A549 (cell line): ENCODE measurements around the gene C10orf90.

Experiments
- CHD4 ChIP-seq: fragments of 200-600 bp; sonication (generic); IDR thresholded peaks from 2 replicates; pipeline ENCODE4 v1.6.1; 2016; ENCODE audit warnings: antibody characterized with exemption, mild to moderate bottlenecking, borderline replicate concordance
- EP300 ChIP-seq, 2 experiments: fragments of >200 bp; sonication (Bioruptor Twin); formaldehyde crosslinking; IDR thresholded peaks; 2 replicates in 1 of 2; 3 replicates in 1 of 2; pipeline ENCODE4 v1.6.1; 2016 to 2017
- HDAC2 ChIP-seq: fragments of 200-600 bp; sonication (generic); IDR thresholded peaks from 2 replicates; pipeline ENCODE4 v1.6.1; 2016
- HMGXB4 ChIP-seq: fragments of 250-450 bp; sonication (Bioruptor Pico); IDR thresholded peaks from 2 replicates; pipeline ENCODE4 v1.5.0; 2021; ENCODE audit warnings: mild to moderate bottlenecking, moderate library complexity, borderline replicate concordance
- KDM5A ChIP-seq: fragments of 200-600 bp; sonication (generic); IDR thresholded peaks from 2 replicates; pipeline ENCODE4 v1.6.1; 2016; ENCODE audit warnings: antibody characterized with exemption, mild to moderate bottlenecking
- MYC ChIP-seq: IDR thresholded peaks from 2 replicates; pipeline ENCODE4 v1.6.1; 2012; ENCODE audit warnings: mild to moderate bottlenecking, inconsistent platforms, low read length, improper control_type of control experiment, borderline replicate concordance
- POLR2AphosphoS2 ChIP-seq: conservative IDR thresholded peaks from 2 replicates; pipeline ENCODE4 v1.6.1; 2012; ENCODE audit warnings: low read length, improper control_type of control experiment, inconsistent platforms
- TF ChIP-seq, protein P1 (sequence below): fragments of >200 bp; sonication (Bioruptor Twin); formaldehyde crosslinking; IDR thresholded peaks from 3 replicates; pipeline ENCODE4 v1.5.1; 2016
- TF ChIP-seq, protein P2 (sequence below): fragments of 250-450 bp; sonication (Bioruptor Pico); IDR thresholded peaks from 2 replicates; pipeline ENCODE4 v1.5.0; 2020; ENCODE audit warnings: low read depth, mild to moderate bottlenecking, moderate library complexity

- TF ChIP-seq KDM5A (no peak), CHD4 (no peak), POLR2AphosphoS2 (no peak), MYC (no peak), HMGXB4 (CRISPR knock-in tag) (no peak), EP300 (IDR thresholded peaks at IDR 0.05) (no peak), HDAC2 (no peak)
- TF ChIP-seq, protein P1, sequence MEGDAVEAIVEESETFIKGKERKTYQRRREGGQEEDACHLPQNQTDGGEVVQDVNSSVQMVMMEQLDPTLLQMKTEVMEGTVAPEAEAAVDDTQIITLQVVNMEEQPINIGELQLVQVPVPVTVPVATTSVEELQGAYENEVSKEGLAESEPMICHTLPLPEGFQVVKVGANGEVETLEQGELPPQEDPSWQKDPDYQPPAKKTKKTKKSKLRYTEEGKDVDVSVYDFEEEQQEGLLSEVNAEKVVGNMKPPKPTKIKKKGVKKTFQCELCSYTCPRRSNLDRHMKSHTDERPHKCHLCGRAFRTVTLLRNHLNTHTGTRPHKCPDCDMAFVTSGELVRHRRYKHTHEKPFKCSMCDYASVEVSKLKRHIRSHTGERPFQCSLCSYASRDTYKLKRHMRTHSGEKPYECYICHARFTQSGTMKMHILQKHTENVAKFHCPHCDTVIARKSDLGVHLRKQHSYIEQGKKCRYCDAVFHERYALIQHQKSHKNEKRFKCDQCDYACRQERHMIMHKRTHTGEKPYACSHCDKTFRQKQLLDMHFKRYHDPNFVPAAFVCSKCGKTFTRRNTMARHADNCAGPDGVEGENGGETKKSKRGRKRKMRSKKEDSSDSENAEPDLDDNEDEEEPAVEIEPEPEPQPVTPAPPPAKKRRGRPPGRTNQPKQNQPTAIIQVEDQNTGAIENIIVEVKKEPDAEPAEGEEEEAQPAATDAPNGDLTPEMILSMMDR = no peak
- TF ChIP-seq, protein P2, sequence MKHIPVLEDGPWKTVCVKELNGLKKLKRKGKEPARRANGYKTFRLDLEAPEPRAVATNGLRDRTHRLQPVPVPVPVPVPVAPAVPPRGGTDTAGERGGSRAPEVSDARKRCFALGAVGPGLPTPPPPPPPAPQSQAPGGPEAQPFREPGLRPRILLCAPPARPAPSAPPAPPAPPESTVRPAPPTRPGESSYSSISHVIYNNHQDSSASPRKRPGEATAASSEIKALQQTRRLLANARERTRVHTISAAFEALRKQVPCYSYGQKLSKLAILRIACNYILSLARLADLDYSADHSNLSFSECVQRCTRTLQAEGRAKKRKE (CRISPR knock-in tag) = no peak
These were observed 19.0 kb downstream of the C10orf90 start for GRCh38 chr10:126651467-126651866.
